Measurements from ENCODE around the gene LUZP2.

The LUZP2 gene

GRCh38 chr11:24755260-24755839 lies 258.5 kb downstream of the LUZP2 start:
- Histone ChIP-seq H4K20me1 (ENCODE audit: control insufficient read depth, insufficient read depth, low read depth, low read length) (no peaks in the 10 kb centered on the region), H3K9me2 (replicated peaks; ENCODE audit: control insufficient read depth, low read length) (no peaks in the 10 kb centered on the region), H3K9me3 (ENCODE audit: control insufficient read depth, insufficient read depth, low read length) (no peaks in the 10 kb centered on the region), H3K79me2 (ENCODE audit: control insufficient read depth, low read length) (no peaks in the 10 kb centered on the region), H3F3A (ENCODE audit: control insufficient read depth, insufficient read depth) (no peaks in the 10 kb centered on the region), H3K36me3 (ENCODE audit: control insufficient read depth, low read length) (no peaks in the 10 kb centered on the region), H3K4me3 (ENCODE audit: low read length) (no peak overlapping the region), H3K4me2 (ENCODE audit: low read length) (no peak overlapping the region), H3K4me1 (ENCODE audit: control insufficient read depth, low read length) (no peaks in the 10 kb centered on the region), H3K27ac (ENCODE audit: low read depth, low read length) (no peak overlapping the region), H3K27me3 (ENCODE audit: control insufficient read depth, low read length) (no peaks in the 10 kb centered on the region)
- TF ChIP-seq CTCF (IDR thresholded peaks at IDR 0.05; ENCODE audit: low read depth, low read length, poor library complexity, severe bottlenecking) (no peak), EZH2phosphoT487 (IDR thresholded peaks at IDR 0.05; ENCODE audit: borderline replicate concordance, low read length) (no peak)

- TF ChIP-seq CTCF (IDR thresholded peaks at IDR 0.05; ENCODE audit: low read depth, low read length, poor library complexity, severe bottlenecking) (no peak), EZH2phosphoT487 (IDR thresholded peaks at IDR 0.05; ENCODE audit: borderline replicate concordance, low read length) (no peak)
- Histone ChIP-seq H3K27me3 (ENCODE audit: control insufficient read depth, low read length) (no peaks in the 10 kb centered on the region), H3K4me1 (ENCODE audit: control insufficient read depth, low read length) (no peaks in the 10 kb centered on the region), H3K4me2 (ENCODE audit: low read length) (no peak overlapping the region), H3K9me3 (ENCODE audit: control insufficient read depth, insufficient read depth, low read length) (no peaks in the 10 kb centered on the region), H3K4me3 (ENCODE audit: low read length) (no peak overlapping the region), H3K79me2 (ENCODE audit: control insufficient read depth, low read length) (no peaks in the 10 kb centered on the region), H3K27ac (ENCODE audit: low read depth, low read length) (no peak overlapping the region), H4K20me1 (ENCODE audit: control insufficient read depth, insufficient read depth, low read depth, low read length) (no peaks in the 10 kb centered on the region), H3K36me3 (ENCODE audit: control insufficient read depth, low read length) (no peaks in the 10 kb centered on the region), H3K9me2 (replicated peaks; ENCODE audit: control insufficient read depth, low read length) (no peaks in the 10 kb centered on the region), H3F3A (ENCODE audit: control insufficient read depth, insufficient read depth) (no peaks in the 10 kb centered on the region)
These were observed 262.9 kb downstream of the LUZP2 start for GRCh38 chr11:24759742-24760141.

- TF ChIP-seq CTCF (IDR thresholded peaks at IDR 0.05; ENCODE audit: low read depth, low read length, poor library complexity, severe bottlenecking), result no peak
- TF ChIP-seq EZH2phosphoT487 (IDR thresholded peaks at IDR 0.05; ENCODE audit: borderline replicate concordance, low read length), result no peak
- Histone ChIP-seq H3K9me2 (replicated peaks; ENCODE audit: control insufficient read depth, low read length) (no peaks in the 10 kb centered on the region), H3K4me1 (ENCODE audit: control insufficient read depth, low read length) (no peaks in the 10 kb centered on the region), H3K27ac (ENCODE audit: low read depth, low read length) (no peak overlapping the region), H3F3A (ENCODE audit: control insufficient read depth, insufficient read depth) (no peaks in the 10 kb centered on the region), H3K9me3 (ENCODE audit: control insufficient read depth, insufficient read depth, low read length) (no peaks in the 10 kb centered on the region), H4K20me1 (ENCODE audit: control insufficient read depth, insufficient read depth, low read depth, low read length) (no peaks in the 10 kb centered on the region), H3K27me3 (ENCODE audit: control insufficient read depth, low read length) (no peaks in the 10 kb centered on the region), H3K36me3 (ENCODE audit: control insufficient read depth, low read length) (no peaks in the 10 kb centered on the region), H3K4me2 (ENCODE audit: low read length) (no peak overlapping the region), H3K79me2 (ENCODE audit: control insufficient read depth, low read length) (no peaks in the 10 kb centered on the region), H3K4me3 (ENCODE audit: low read length) (no peak overlapping the region)
These were observed 263.8 kb downstream of the LUZP2 start for GRCh38 chr11:24760681-24761080.

Measured in DOHH2 (cell line).